GM12801 (cell line): ENCODE measurements around the gene CTNND2.

Experiments
- CTCF ChIP-seq: IDR thresholded peaks from one replicate; pipeline ENCODE4 v1.5.1; 2011; ENCODE audit warnings: control low read depth; ENCODE audit not compliant: insufficient read length; ENCODE audit errors: extremely low read depth

CTNND2 gene

GRCh38 chr5:11427569-11427968 is 476.7 kb downstream of the CTNND2 start:
- no peak for TF ChIP-seq CTCF

GRCh38 chr5:11426442-11426841 is 477.8 kb downstream of the CTNND2 start:
- no peak for TF ChIP-seq CTCF

GRCh38 chr5:11422342-11422741 is 481.9 kb downstream of the CTNND2 start:
- TF ChIP-seq CTCF, result no peak

- no peak for TF ChIP-seq CTCF
Measured at GRCh38 chr5:11420969-11421368, 483.3 kb downstream of the CTNND2 start.

GRCh38 chr5:11415751-11416150 is 488.5 kb downstream of the CTNND2 start:
- no peak for TF ChIP-seq CTCF

GRCh38 chr5:11411621-11412020 is 492.6 kb downstream of the CTNND2 start:
- TF ChIP-seq CTCF, result no peak

GRCh38 chr5:11407556-11408145 is 496.6 kb downstream of the CTNND2 start:
- TF ChIP-seq CTCF, result no peak
